ENCODE data around the gene SPTB.

Gene SPTB

GRCh38 chr14:64746298-64747250, 133.1 kb downstream of the SPTB start:
- in situ Hi-C loops (cut with MboI; ENCODE audit: low pct_unique_long_range_greater_than_20kb, low sequenced_read_pairs) = no loop called here
- DNase-seq = no peak

GRCh38 chr14:64745511-64746091, 134.1 kb downstream of the SPTB start:
- DNase-seq = no peak
- in situ Hi-C loops (cut with MboI; ENCODE audit: low pct_unique_long_range_greater_than_20kb, low sequenced_read_pairs) = no loop called here

- DNase-seq = no peak
- in situ Hi-C loops (cut with MboI; ENCODE audit: low pct_unique_long_range_greater_than_20kb, low sequenced_read_pairs) = no loop called here
Observed at GRCh38 chr14:64743061-64743460, 136.6 kb downstream of the SPTB start.

- no peak for DNase-seq
- in situ Hi-C loops (cut with MboI; ENCODE audit: low pct_unique_long_range_greater_than_20kb, low sequenced_read_pairs) = no loop called here
Observed at GRCh38 chr14:64741961-64742360, 137.7 kb downstream of the SPTB start.

GRCh38 chr14:64741200-64741599, 138.5 kb downstream of the SPTB start:
- in situ Hi-C loops (cut with MboI; ENCODE audit: low pct_unique_long_range_greater_than_20kb, low sequenced_read_pairs) = no loop called here
- DNase-seq = no peak

GRCh38 chr14:64738281-64738804, 141.4 kb downstream of the SPTB start:
- in situ Hi-C loops (cut with MboI; ENCODE audit: low pct_unique_long_range_greater_than_20kb, low sequenced_read_pairs) = no loop called here
- no peak for DNase-seq

- in situ Hi-C loops (cut with MboI; ENCODE audit: low pct_unique_long_range_greater_than_20kb, low sequenced_read_pairs) = no loop called here
- no peak for DNase-seq
Observed at GRCh38 chr14:64737391-64738280, 142.1 kb downstream of the SPTB start.

GRCh38 chr14:64736271-64737169, 143.2 kb downstream of the SPTB start:
- DNase-seq = no peak
- in situ Hi-C loops (cut with MboI; ENCODE audit: low pct_unique_long_range_greater_than_20kb, low sequenced_read_pairs) = no loop called here

GRCh38 chr14:64734990-64735389, 144.7 kb downstream of the SPTB start:
- in situ Hi-C loops (cut with MboI; ENCODE audit: low pct_unique_long_range_greater_than_20kb, low sequenced_read_pairs) = no loop called here
- no peak for DNase-seq

- DNase-seq = no peak
- in situ Hi-C loops (cut with MboI; ENCODE audit: low pct_unique_long_range_greater_than_20kb, low sequenced_read_pairs) = no loop called here
Observed at GRCh38 chr14:64733899-64734298, 145.8 kb downstream of the SPTB start.

- no peak for DNase-seq
- in situ Hi-C loops (cut with MboI; ENCODE audit: low pct_unique_long_range_greater_than_20kb, low sequenced_read_pairs) = no loop called here
Observed at GRCh38 chr14:64733321-64733720, 146.4 kb downstream of the SPTB start.

GRCh38 chr14:64732536-64733120, 147.1 kb downstream of the SPTB start:
- DNase-seq = no peak
- in situ Hi-C loops (cut with MboI; ENCODE audit: low pct_unique_long_range_greater_than_20kb, low sequenced_read_pairs) = no loop called here

GRCh38 chr14:64732066-64732465, 147.6 kb downstream of the SPTB start:
- DNase-seq = no peak

GRCh38 chr14:64731141-64731581, 148.5 kb downstream of the SPTB start:
- in situ Hi-C loops (cut with MboI; ENCODE audit: low pct_unique_long_range_greater_than_20kb, low sequenced_read_pairs) = no loop called here
- no peak for DNase-seq

More at GRCh38 chr14:64732066-64732465, 147.6 kb downstream of the SPTB start:
- in situ Hi-C loops (cut with MboI; ENCODE audit: low pct_unique_long_range_greater_than_20kb, low sequenced_read_pairs) = no loop called here

GRCh38 chr14:64730681-64731080, 149.0 kb downstream of the SPTB start:
- in situ Hi-C loops (cut with MboI; ENCODE audit: low pct_unique_long_range_greater_than_20kb, low sequenced_read_pairs) = no loop called here
- DNase-seq = no peak

- no peak for DNase-seq
- in situ Hi-C loops (cut with MboI; ENCODE audit: low pct_unique_long_range_greater_than_20kb, low sequenced_read_pairs) = no loop called here
Observed at GRCh38 chr14:64730061-64730440, 149.7 kb downstream of the SPTB start.

GRCh38 chr14:64729386-64730060, 150.2 kb downstream of the SPTB start:
- DNase-seq = no peak
- in situ Hi-C loops (cut with MboI; ENCODE audit: low pct_unique_long_range_greater_than_20kb, low sequenced_read_pairs) = no loop called here

GRCh38 chr14:64728856-64729255, 150.9 kb downstream of the SPTB start:
- in situ Hi-C loops (cut with MboI; ENCODE audit: low pct_unique_long_range_greater_than_20kb, low sequenced_read_pairs) = no loop called here
- no peak for DNase-seq
